Endothelial cell of umbilical vein (primary cell): ENCODE data around the gene CHCHD5. TPM values are rescaled to one million over a fixed set of nuclear protein-coding genes. Genes with fewer than 3 reads are reported as not detected.

ENCODE experiments used
- BruUV-seq: library from RNA; stranded (reverse); fragments of 400-500 nt; replicated peaks from 2 replicates; lab custom pipeline; 2021; lab: Mats Ljungman, UMichigan
- CTCF ChIA-PET: fragments of 300-600, 350-600 bp; sonication (Branson Sonifier 250); formaldehyde crosslinking; loops from one replicate; lab custom pipeline; 2021; ENCODE audit warnings: antibody characterized with exemption, inconsistent platforms; lab: Charles Lee
- POLR2A ChIA-PET: fragments of 300-600, 350-600 bp; sonication (Branson Sonifier 250); formaldehyde crosslinking; loops from one replicate; lab custom pipeline; 2021; ENCODE audit warnings: antibody characterized with exemption, inconsistent platforms; lab: Charles Lee
- DNase-seq: peaks from one replicate; pipeline ENCODE4 v3.0.0-alpha.2; 2011; ENCODE audit warnings: low read depth, low spot score
- FAIRE-seq: peaks from 2 replicates; lab custom pipeline; 2011; peaks lifted over from hg19 to GRCh38; lab: Jason Lieb, UNC
- H2AFZ ChIP-seq: 2 replicates; pipeline ENCODE4 v1.6.0; 2012; ENCODE audit warnings: low read depth, low read length, control low read depth, inconsistent platforms
- H3K27ac ChIP-seq: 2 replicates; pipeline ENCODE4 v1.5.1; 2011; ENCODE audit warnings: low read depth, mild to moderate bottlenecking, control low read depth, low read length, moderate library complexity; ENCODE audit not compliant: insufficient read depth
- H3K27me3 ChIP-seq, 2 experiments: 2 replicates each; pipeline versions ENCODE4 v1.6.0 to v1.6.1; 2011; ENCODE audit warnings: low read length in 2 of 2, mixed read lengths in 1 of 2; ENCODE audit not compliant: control insufficient read depth in 2 of 2, insufficient read depth in 2 of 2
- H3K36me3 ChIP-seq, 2 experiments: 2 replicates in 1 of 2; 3 replicates in 1 of 2; pipeline ENCODE4 v1.5.1; 2011; ENCODE audit warnings: low read length in 2 of 2, mild to moderate bottlenecking in 1 of 2, moderate library complexity in 1 of 2; ENCODE audit not compliant: control insufficient read depth in 2 of 2, insufficient read depth in 2 of 2; ENCODE audit errors: extremely low read depth in 1 of 2
- H3K4me1 ChIP-seq: 3 replicates; pipeline ENCODE4 v1.5.1; 2011; ENCODE audit warnings: mild to moderate bottlenecking, low read length; ENCODE audit not compliant: control insufficient read depth, insufficient read depth; ENCODE audit errors: extremely low read depth
- H3K4me2 ChIP-seq: 2 replicates; pipeline ENCODE4 v1.6.1; 2011; ENCODE audit warnings: low read length, control low read depth, mixed read lengths; ENCODE audit not compliant: insufficient read depth
- H3K4me3 ChIP-seq, 3 experiments: fragments of 200-600 bp in 1 of 3; sonication (generic), shearing (Covaris generic) in 1 of 3; replicated peaks in 1 of 3; 2 replicates each; pipeline ENCODE4 v1.5.1; 2011 to 2016; ENCODE audit warnings: control low read depth in 3 of 3, low read length in 3 of 3, mild to moderate bottlenecking in 2 of 3, inconsistent platforms in 1 of 3, low read depth in 1 of 3, moderate library complexity in 1 of 3; ENCODE audit not compliant: insufficient read depth in 1 of 3
- H3K79me2 ChIP-seq: 2 replicates; pipeline ENCODE4 v1.6.0; 2012; ENCODE audit warnings: low read length, inconsistent platforms; ENCODE audit not compliant: control insufficient read depth, insufficient read depth
- H3K9ac ChIP-seq: replicated peaks from 2 replicates; pipeline ENCODE3; 2011; ENCODE audit warnings: low read length, control low read depth; ENCODE audit not compliant: insufficient read depth; ENCODE audit errors: extremely low read depth
- H3K9me1 ChIP-seq: replicated peaks from 3 replicates; pipeline ENCODE4 v1.6.0; 2011; ENCODE audit warnings: mild to moderate bottlenecking, low read length; ENCODE audit not compliant: control insufficient read depth, insufficient read depth; ENCODE audit errors: extremely low read depth
- H3K9me3 ChIP-seq: replicated peaks from 2 replicates; pipeline ENCODE4 v1.5.1; 2012; ENCODE audit warnings: low read length, inconsistent platforms; ENCODE audit not compliant: control insufficient read depth, insufficient read depth
- H4K20me1 ChIP-seq: replicated peaks from 2 replicates; pipeline ENCODE3; 2011; ENCODE audit warnings: mild to moderate bottlenecking, low read length; ENCODE audit not compliant: control insufficient read depth, insufficient read depth; ENCODE audit errors: extremely low read depth
- FOS ChIP-seq: IDR thresholded peaks from 2 replicates; pipeline ENCODE4 v1.6.1; 2011; ENCODE audit warnings: mild to moderate bottlenecking, low read length, moderate library complexity, borderline replicate concordance; ENCODE audit not compliant: insufficient read depth
- JUN ChIP-seq: IDR thresholded peaks from 2 replicates; pipeline ENCODE4 v1.6.1; 2011; ENCODE audit warnings: borderline replicate concordance, low read depth; ENCODE audit not compliant: insufficient read length, insufficient read depth
- MYC ChIP-seq: IDR thresholded peaks from one replicate; pipeline ENCODE4 v1.6.1; 2011; ENCODE audit warnings: mild to moderate bottlenecking, low read depth, low read length
- POLR2A ChIP-seq: IDR thresholded peaks from 2 replicates; pipeline ENCODE4 v1.6.1; 2012; ENCODE audit warnings: low read depth, mild to moderate bottlenecking, control low read depth, low read length
- POLR2AphosphoS5 ChIP-seq: IDR thresholded peaks from 2 replicates; pipeline ENCODE4 v1.6.1; 2012; ENCODE audit warnings: low read depth, mild to moderate bottlenecking, control low read depth, low read length, moderate library complexity; ENCODE audit not compliant: insufficient read depth
- dilution Hi-C: fragments of 300-500 bp; cut with MboI; formaldehyde crosslinking; loops from one replicate; pipeline ENCODE4 v1.15.0; 2019; ENCODE audit warnings: low sequenced_read_pairs; ENCODE audit not compliant: extremely low pct_ligation_motif_present
- intact Hi-C: fragments of 100-400 bp; cut with micrococcal nuclease; formaldehyde crosslinking; loops from one replicate; pipeline ENCODE4 v1.10.0; 2022
- polyA plus RNA-seq, 4 experiments: library from polyadenylated mRNA; depleted of rRNA in 3 of 4; stranded (reverse) in 3 of 4; unstranded in 1 of 4; fragments of >200 nt; gene quantifications; 2 replicates each; pipeline versions ENCODE4 v1.2.1 to v1.2.3, GENCODE V29; 2011 to 2012; ENCODE audit warnings: missing spikeins in 1 of 4
- total RNA-seq: library from RNA; stranded (reverse); gene quantifications from 2 replicates; pipeline ENCODE4 v1.2.3, GENCODE V29; 2021
- TF ChIP-seq, protein P1 (sequence below): IDR thresholded peaks from 2 replicates; pipeline ENCODE4 v1.6.1; 2011; ENCODE audit not compliant: insufficient read depth, insufficient read length
- TF ChIP-seq, protein P2 (sequence below), 2 donors: IDR thresholded peaks; 1 replicate in 1 of 2; 2 replicates in 1 of 2; pipeline ENCODE4 v1.5.1; 2011; ENCODE audit warnings: low read length in 2 of 2, mild to moderate bottlenecking in 2 of 2, moderate library complexity in 2 of 2, control low read depth in 1 of 2, inconsistent platforms in 1 of 2, low read depth in 1 of 2; ENCODE audit not compliant: insufficient read depth in 1 of 2; ENCODE audit errors: extremely low read depth in 1 of 2

Gene CHCHD5
- total and polyA plus RNA-seq, 2 donors (not counting 3 experiments of a cell fraction or from before 2014, with no cell fraction given), result 22.2 to 44.7 TPM

DNA sequence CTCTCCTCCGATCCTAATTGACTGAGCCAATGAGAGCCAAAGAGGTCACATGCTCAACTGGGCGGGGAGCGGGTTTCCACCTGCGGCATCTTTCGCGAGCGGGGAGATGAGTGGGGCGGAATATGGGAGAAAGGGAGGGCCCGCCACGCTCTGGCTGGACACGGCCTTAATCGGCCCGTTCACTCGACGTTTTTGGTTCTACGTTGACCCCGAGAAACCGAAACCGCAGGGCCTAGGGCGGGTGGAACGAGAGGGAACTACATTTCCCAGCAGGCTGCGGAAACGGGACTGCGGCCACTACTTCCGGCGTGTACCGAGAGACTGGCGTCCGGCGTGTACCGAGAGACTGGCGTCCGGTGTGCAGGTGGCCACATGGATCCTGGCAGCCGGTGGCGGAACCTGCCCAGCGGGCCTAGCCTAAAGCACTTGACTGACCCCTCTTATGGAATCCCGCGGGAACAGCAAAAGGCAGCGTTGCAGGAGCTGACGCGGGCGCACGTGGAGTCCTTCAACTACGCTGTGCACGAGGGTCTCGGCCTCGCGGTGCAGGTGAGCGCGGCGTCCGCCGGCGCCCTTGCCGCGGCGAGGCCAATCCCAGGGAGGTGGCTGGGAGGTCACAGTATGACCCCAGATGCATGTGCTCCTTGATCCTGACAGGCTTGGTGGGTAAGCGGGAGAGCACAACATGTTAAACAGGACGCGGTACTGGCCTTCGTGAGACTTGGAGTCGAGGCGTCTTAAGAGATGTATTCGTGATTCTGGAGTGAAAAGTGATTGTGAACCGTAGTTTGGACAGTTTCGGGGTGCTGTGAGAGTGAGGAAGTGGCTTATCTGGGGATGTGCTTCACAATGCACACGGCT is 42.1 kb upstream of the CHCHD5 start, which contains the start of gene POLR1B:
Gene POLR1B, plus strand, starts transcription at position 343 of the 861 bp plus-strand sequence. Its CDS starts 30 bp downstream, at position 373.
- Histone ChIP-seq H3K36me3 (peaks cover 0 to under 1% of the 10 kb centered on the region in 2 experiments), H3K79me2 (peaks cover 37% of the 10 kb centered on the region), H3K4me3 (peak within 1 kb of the TSS; percentile 64 to 87 (median 82)), H2AFZ (peak within 1 kb of the TSS; percentile 92), H3K4me2 (peak within 1 kb of the TSS; percentile 91), H3K9ac (peak within 1 kb of the TSS; percentile 79), H3K27ac (peak within 1 kb of the TSS; percentile 76), H3K27me3 (no peaks in the 10 kb centered on the region), H4K20me1 (no peaks in the 10 kb centered on the region), H3K9me1 (no peaks in the 10 kb centered on the region), H3K9me3 (no peaks in the 10 kb centered on the region), H3K4me1 (peaks cover 14% of the 10 kb centered on the region)
- dilution Hi-C loops (no loop called here), intact Hi-C loops (no loop called here)
- TF ChIP-seq JUN, result no peak
- TF ChIP-seq, protein P1, sequence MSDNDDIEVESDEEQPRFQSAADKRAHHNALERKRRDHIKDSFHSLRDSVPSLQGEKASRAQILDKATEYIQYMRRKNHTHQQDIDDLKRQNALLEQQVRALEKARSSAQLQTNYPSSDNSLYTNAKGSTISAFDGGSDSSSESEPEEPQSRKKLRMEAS, result peak; percentile 93
- no peak for TF ChIP-seq FOS
- TF ChIP-seq MYC, result peak; percentile 80
- TF ChIP-seq POLR2AphosphoS5, result no peak
- peak; percentile 67 for TF ChIP-seq POLR2A
- TF ChIP-seq, protein P2, sequence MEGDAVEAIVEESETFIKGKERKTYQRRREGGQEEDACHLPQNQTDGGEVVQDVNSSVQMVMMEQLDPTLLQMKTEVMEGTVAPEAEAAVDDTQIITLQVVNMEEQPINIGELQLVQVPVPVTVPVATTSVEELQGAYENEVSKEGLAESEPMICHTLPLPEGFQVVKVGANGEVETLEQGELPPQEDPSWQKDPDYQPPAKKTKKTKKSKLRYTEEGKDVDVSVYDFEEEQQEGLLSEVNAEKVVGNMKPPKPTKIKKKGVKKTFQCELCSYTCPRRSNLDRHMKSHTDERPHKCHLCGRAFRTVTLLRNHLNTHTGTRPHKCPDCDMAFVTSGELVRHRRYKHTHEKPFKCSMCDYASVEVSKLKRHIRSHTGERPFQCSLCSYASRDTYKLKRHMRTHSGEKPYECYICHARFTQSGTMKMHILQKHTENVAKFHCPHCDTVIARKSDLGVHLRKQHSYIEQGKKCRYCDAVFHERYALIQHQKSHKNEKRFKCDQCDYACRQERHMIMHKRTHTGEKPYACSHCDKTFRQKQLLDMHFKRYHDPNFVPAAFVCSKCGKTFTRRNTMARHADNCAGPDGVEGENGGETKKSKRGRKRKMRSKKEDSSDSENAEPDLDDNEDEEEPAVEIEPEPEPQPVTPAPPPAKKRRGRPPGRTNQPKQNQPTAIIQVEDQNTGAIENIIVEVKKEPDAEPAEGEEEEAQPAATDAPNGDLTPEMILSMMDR (IDR thresholded peaks at IDR 0.05; ENCODE audit: extremely low read depth in 1 of 2, insufficient read depth in 1 of 2, low read depth in 1 of 2, low read length in 2 of 2), result no peak
- TSS peak; percentile 46 for BruUV-seq
- POLR2A ChIA-PET, result no interaction called here
- DNase-seq (peak; percentile 87), FAIRE-seq (peak; percentile 68)
- CTCF ChIA-PET, result interaction anchor here (0.7 to 1.7 kb wide), 3 partner anchors 58 to 655 kb away, joined by 3 read pairs; no protein-coding TSS in a partner anchor
